AG04450 (cell line): Measurements from ENCODE around the gene IFNGR1. TPM values are rescaled to one million over a fixed set of nuclear protein-coding genes. Genes with fewer than 3 reads are reported as not detected.
"Not testable (repeated sequence)": the region's sequence is repeated elsewhere in the genome, so short reads cannot be mapped to it uniquely, and the experiment has no call there.

Experiments
- CTCF ChIA-PET: fragments of 300-600, 350-600 bp; formaldehyde crosslinking; extraction: SDS; loops from one replicate; lab custom pipeline; 2022; ENCODE audit warnings: antibody characterized with exemption, inconsistent platforms; lab: Charles Lee
- POLR2A ChIA-PET: fragments of 350-600 bp; formaldehyde crosslinking; extraction: SDS; loops from one replicate; lab custom pipeline; 2021; ENCODE audit warnings: antibody characterized with exemption, inconsistent platforms; lab: Yijun Ruan, JAX
- DNase-seq: peaks from one replicate; pipeline ENCODE4 v3.0.0-alpha.2; 2011; ENCODE audit warnings: low read depth, low spot score
- H3K27ac ChIP-seq: one replicate; pipeline ENCODE4 v1.5.1; 2012; ENCODE audit warnings: low read depth, low read length, control low read depth
- H3K27me3 ChIP-seq: one replicate; pipeline ENCODE4 v1.6.0; 2012; ENCODE audit warnings: low read length; ENCODE audit not compliant: control insufficient read depth, insufficient read depth
- H3K4me3 ChIP-seq: 2 replicates; pipeline ENCODE4 v1.5.1; 2011; ENCODE audit warnings: mild to moderate bottlenecking, low read depth, low read length, control low read depth
- H3K9me3 ChIP-seq: 2 replicates; pipeline ENCODE4 v1.5.1; 2012; ENCODE audit warnings: low read length; ENCODE audit not compliant: control insufficient read depth, insufficient read depth
- polyA plus RNA-seq: library from polyadenylated mRNA; depleted of rRNA; stranded (reverse); fragments of >200 nt; gene quantifications from 2 replicates; pipeline ENCODE4 v1.2.3, GENCODE V29; 2011
- TF ChIP-seq, protein P1 (sequence below): IDR thresholded peaks from 2 replicates; pipeline ENCODE4 v1.5.1; 2011; ENCODE audit warnings: low read depth, low read length, control low read depth, inconsistent platforms

Gene IFNGR1
- polyA plus RNA-seq, 1 experiment = 36.3 TPM

DNA sequence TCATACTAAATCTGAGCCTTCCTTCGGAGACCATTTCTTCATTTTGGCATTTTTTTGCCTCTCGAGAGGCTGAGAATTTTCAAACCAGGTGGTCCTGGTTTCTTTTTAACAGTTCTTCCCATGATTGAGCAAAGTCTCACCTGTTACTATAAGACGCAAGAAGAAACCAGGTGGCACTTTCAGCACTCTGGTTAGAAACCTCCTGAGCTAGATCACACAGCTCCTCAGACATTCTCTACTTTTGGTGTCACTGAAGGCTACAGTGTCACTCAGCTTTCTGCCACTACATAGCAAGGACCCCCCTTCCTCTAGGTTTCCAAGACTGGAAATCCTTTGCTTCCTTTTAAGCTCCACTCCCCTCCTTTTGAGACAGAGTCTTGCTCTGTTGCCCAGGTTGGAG is 7.3 kb downstream of the IFNGR1 start:
- no peak overlapping the region for H3K4me3 ChIP-seq
- TF ChIP-seq, protein P1, sequence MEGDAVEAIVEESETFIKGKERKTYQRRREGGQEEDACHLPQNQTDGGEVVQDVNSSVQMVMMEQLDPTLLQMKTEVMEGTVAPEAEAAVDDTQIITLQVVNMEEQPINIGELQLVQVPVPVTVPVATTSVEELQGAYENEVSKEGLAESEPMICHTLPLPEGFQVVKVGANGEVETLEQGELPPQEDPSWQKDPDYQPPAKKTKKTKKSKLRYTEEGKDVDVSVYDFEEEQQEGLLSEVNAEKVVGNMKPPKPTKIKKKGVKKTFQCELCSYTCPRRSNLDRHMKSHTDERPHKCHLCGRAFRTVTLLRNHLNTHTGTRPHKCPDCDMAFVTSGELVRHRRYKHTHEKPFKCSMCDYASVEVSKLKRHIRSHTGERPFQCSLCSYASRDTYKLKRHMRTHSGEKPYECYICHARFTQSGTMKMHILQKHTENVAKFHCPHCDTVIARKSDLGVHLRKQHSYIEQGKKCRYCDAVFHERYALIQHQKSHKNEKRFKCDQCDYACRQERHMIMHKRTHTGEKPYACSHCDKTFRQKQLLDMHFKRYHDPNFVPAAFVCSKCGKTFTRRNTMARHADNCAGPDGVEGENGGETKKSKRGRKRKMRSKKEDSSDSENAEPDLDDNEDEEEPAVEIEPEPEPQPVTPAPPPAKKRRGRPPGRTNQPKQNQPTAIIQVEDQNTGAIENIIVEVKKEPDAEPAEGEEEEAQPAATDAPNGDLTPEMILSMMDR = no peak
- no peak overlapping the region for H3K27ac ChIP-seq
- H3K27me3 ChIP-seq = no peaks in the 10 kb centered on the region
- POLR2A ChIA-PET = no interaction called here
- peaks cover 3% of the 10 kb centered on the region; the same call in 1 of the 2 replicates for H3K9me3 ChIP-seq
- CTCF ChIA-PET = no interaction called here
- DNase-seq = no peak

DNA sequence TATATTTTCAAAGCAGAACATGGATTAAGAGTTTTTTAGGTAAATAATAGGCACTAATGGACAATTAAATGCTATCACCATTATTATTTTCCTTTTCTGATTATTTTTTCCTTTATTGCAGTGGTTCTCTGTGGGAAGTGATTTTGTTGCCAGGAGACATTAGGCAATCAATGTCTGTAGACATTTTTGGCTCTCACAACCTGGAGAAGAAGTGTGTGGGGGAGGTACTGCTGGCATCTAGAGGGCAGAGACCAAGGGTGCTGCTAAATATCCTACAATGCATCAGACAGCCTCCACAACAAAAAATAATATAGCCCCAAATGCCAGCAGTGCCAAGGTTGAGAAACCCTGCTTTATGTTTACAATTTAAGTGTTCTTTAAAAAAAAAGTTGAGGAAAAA is 8.3 kb downstream of the IFNGR1 start:
- Histone ChIP-seq H3K27me3 (no peaks in the 10 kb centered on the region), H3K27ac (no peak overlapping the region), H3K4me3 (no peak overlapping the region), H3K9me3 (peaks cover 3% of the 10 kb centered on the region; the same call in 1 of the 2 replicates)
- DNase-seq = no peak
- POLR2A ChIA-PET = no interaction called here
- TF ChIP-seq, protein P1 = no peak
- CTCF ChIA-PET = no interaction called here

DNA sequence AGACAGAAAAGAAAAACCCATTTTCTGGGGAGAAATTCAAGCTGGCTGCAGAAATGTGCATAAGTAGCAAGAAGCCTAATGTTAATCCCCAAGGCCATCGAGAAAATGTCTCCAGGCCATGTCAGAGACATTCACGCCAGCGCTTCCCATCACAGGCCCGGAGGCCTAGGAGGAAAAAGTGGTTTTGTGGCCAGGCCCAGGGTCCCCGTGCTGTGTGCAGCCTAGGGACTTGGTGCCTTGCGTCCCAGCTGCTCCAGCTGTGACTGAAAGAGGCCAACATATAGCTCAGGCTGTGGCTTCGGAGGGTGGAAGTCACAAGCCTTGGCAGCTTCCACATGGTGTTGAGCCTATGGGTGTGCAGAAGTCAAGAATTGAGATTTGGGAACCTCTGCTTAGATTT is 10.9 kb downstream of the IFNGR1 start:
- ChIA-PET CTCF (interaction anchor here (1.5 kb wide), 1 partner anchor 114 kb away, joined by 3 read pairs; no protein-coding TSS in a partner anchor), POLR2A (no interaction called here)
- Histone ChIP-seq H3K27ac (no peak overlapping the region), H3K27me3 (no peaks in the 10 kb centered on the region), H3K4me3 (no peak overlapping the region), H3K9me3 (peaks cover 3% of the 10 kb centered on the region; the same call in 1 of the 2 replicates)
- TF ChIP-seq, protein P1 = no peak
- DNase-seq = no peak

- CTCF ChIA-PET, H3K27ac ChIP-seq, H3K27me3 ChIP-seq, H3K9me3 ChIP-seq, DNase-seq, H3K4me3 ChIP-seq, POLR2A ChIA-PET: not testable (repeated sequence)
Observed at GRCh38 chr6:137207457-137207856, 11.7 kb downstream of the IFNGR1 start.

DNA sequence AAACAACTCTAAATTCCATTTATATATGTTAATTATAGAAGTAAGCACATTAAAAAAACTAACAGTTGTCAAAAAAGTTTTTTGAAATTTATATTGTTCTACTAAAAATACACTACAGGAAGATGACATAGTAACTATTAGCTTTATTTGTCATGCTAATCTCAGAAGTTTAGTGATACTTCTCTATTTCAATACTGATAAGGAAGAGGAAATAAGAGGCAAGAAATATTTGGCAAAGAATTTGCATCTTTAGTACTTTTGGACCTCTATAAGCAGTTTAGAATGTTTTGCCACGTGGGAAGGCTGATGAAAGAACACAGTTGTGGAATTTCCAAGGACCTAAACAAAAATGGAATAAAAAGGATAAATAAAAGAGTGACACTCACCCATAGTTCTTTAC is 12.6 kb downstream of the IFNGR1 start:
- Histone ChIP-seq H3K4me3 (no peak overlapping the region), H3K27me3 (no peaks in the 10 kb centered on the region), H3K27ac (no peak overlapping the region), H3K9me3 (peaks cover 3% of the 10 kb centered on the region; the same call in 1 of the 2 replicates)
- DNase-seq = no peak
- TF ChIP-seq, protein P1 = no peak
- CTCF ChIA-PET = no interaction called here
- POLR2A ChIA-PET = no interaction called here
